ENCODE data around the gene MROH2A. TPM values are rescaled to one million over a fixed set of nuclear protein-coding genes. Genes with fewer than 3 reads are reported as not detected.

Gene MROH2A
- total RNA-seq, 4 donors from 2014 or later = not detected

- TF ChIP-seq CTCF (IDR thresholded peaks at IDR 0.05; ENCODE audit: low read depth) = no peak
Observed at GRCh38 chr2:233871432-233871831, 93.3 kb downstream of the MROH2A start.

GRCh38 chr2:233882353-233882752, 104.2 kb downstream of the MROH2A start:
- TF ChIP-seq CTCF (IDR thresholded peaks at IDR 0.05; ENCODE audit: low read depth) = no peak

Other genes with a start within 250 kb of the MROH2A start
- gene USP40, start 211.5 kb upstream of the MROH2A start, total RNA-seq = 10 to 100 TPM; 21.8 to 60.3 (median 38.2) TPM
- not detected for gene UGT1A8, start 160.7 kb upstream of the MROH2A start, total RNA-seq
- gene UGT1A10, start 141.9 kb upstream of the MROH2A start, total RNA-seq = not detected
- not detected for gene UGT1A9, start 106.4 kb upstream of the MROH2A start, total RNA-seq
- under 1 TPM in 1 of 4 donors, not detected in 3; 0.88 TPM for gene UGT1A7, start 96.4 kb upstream of the MROH2A start, total RNA-seq
- gene UGT1A6, start 85.4 kb upstream of the MROH2A start, total RNA-seq = not detected
- not detected for gene UGT1A5, start 65.4 kb upstream of the MROH2A start, total RNA-seq
- gene UGT1A4, start 59.6 kb upstream of the MROH2A start, total RNA-seq = not detected
- not detected for gene UGT1A3, start 49.3 kb upstream of the MROH2A start, total RNA-seq
- not detected for gene UGT1A1, start 18.1 kb upstream of the MROH2A start, total RNA-seq
- 1 to 10 TPM in 2 of 4 donors, not detected in 2; 1.9 to 2.0 TPM for gene HJURP, start 76.2 kb downstream of the MROH2A start, total RNA-seq
- 1 to 10 TPM in 1 of 4 donors, not detected in 3; 1.7 TPM for gene TRPM8, start 139.0 kb downstream of the MROH2A start, total RNA-seq